Stimulated activated CD4-positive, alpha-beta T cell treated with anti-CD3 and anti-CD28 coated beads, Interleukin-1b, Interleukin-23, amount 100 ng/mL, for 4 hours (primary cell): Measurements from ENCODE around the gene CCDC88B.

Experiments
- DNase-seq, 2 donors: peaks; one replicate each; pipeline ENCODE4 v3.0.0-alpha.2; 2020; ENCODE audit warnings: low read depth in 2 of 2

CCDC88B gene

DNA sequence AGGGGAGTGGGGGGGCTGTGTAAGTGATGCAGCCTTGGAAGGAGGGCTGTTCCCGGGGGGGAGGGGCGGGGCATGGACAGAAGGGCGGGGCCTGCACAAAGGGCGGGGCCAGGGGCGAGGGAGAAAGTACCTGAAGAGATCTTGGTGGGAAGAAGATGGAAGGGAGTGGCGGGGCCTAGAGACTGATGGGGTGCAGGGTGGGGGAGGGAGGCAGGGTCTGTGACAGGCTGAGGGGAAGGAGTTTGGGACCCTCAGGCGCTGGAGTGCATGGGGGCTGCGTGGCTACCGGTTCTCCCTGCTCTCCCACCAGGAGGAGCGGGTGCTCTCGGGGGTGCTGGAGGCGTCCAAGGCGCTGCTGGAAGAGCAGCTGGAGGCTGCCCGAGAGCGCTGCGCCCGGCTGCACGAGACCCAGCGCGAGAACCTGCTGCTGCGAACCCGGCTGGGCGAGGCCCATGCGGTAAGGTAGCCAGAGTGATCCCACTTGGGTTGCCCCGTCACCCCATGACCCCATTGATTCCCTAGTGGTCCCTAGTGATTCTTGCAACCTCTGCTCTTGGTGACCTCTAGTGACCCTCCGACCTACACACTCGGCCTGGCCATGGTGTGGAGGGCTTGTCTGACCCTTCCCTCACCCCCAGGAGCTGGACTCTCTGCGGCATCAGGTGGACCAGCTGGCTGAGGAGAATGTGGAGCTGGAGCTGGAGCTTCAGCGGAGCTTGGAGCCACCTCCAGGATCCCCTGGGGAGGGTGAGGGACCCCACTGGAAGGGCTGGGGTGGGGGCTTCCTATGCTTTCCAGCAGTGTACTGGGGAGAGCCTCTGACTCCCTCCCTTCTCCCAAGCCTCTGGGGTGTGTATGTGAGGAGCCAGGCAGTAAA, 3.1 kb downstream of the CCDC88B start:
- DNase-seq, result no peak

DNA sequence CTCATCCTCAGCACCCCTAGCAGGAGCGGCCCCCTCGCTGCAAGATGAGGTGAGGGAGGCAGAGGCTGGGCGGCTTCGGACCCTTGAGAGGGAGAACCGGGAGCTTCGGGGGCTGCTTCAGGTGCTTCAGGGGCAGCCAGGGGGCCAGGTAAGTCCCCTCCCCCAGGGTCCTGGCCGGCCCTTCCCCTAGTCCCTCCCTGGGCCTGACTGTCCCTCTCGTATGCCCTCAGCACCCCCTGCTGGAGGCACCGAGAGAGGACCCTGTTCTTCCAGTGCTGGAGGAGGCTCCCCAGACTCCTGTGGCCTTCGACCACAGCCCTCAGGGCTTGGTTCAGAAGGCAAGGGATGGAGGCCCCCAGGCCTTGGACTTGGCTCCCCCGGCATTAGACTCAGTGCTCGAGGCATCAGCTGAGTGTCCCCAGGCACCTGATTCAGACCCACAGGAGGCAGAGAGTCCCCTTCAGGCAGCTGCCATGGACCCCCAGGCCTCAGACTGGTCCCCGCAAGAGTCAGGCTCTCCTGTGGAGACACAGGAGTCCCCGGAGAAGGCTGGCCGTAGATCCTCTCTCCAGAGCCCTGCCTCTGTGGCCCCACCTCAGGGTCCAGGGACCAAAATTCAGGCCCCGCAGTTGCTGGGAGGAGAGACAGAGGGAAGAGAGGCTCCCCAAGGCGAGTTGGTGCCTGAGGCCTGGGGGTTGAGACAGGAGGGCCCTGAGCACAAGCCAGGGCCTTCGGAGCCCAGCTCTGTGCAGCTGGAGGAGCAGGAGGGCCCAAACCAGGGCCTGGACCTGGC, 4.0 kb downstream of the CCDC88B start:
- no peak for DNase-seq

DNA sequence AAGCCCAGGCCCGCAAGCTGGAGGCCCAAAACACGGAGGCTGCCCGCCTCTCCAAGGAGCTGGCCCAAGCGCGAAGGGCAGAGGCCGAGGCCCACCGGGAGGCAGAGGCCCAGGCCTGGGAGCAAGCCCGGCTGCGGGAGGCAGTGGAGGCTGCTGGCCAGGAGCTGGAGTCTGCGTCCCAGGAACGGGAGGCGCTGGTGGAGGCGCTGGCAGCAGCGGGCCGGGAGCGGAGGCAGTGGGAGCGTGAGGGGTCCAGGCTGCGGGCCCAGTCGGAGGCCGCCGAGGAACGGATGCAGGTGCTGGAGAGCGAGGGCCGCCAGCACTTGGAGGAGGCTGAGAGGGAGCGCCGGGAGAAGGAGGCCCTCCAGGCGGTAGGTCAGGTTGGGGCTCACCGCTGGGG, 4.8 kb downstream of the CCDC88B start:
- DNase-seq, result no peak

DNA sequence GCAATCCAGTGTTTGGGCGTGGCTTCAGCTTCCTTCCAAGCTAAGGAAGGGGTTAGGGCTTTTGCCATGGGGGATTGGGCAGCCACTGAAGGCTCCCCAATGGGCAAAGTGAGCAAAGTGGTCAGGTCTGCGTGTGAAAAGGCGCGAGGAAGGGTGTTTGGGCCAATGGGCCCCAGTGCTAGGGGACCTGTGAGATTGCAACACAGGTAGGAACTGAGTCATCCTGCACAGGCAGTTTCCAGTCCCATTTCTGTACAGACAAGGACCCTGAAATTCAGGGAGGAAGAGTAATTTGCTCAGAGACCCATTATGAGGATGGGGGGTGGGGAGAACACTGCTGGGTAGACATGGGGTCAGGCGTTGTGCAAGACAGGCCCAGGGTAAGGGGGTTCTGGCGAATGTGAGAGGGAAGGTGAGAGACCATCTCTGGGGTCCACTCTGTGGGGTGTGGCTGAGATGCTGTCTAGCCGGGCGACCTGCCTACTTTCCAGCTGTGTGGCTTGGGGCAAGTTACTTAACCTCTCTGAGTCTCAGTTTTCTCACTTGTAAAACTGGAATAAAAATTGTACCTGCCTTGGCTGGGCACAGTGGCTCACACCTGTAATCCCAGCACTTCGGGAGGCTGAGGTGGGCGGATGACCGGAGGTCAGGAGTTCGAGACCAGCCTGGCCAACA, 7.3 kb downstream of the CCDC88B start:
- DNase-seq, result no peak

DNA sequence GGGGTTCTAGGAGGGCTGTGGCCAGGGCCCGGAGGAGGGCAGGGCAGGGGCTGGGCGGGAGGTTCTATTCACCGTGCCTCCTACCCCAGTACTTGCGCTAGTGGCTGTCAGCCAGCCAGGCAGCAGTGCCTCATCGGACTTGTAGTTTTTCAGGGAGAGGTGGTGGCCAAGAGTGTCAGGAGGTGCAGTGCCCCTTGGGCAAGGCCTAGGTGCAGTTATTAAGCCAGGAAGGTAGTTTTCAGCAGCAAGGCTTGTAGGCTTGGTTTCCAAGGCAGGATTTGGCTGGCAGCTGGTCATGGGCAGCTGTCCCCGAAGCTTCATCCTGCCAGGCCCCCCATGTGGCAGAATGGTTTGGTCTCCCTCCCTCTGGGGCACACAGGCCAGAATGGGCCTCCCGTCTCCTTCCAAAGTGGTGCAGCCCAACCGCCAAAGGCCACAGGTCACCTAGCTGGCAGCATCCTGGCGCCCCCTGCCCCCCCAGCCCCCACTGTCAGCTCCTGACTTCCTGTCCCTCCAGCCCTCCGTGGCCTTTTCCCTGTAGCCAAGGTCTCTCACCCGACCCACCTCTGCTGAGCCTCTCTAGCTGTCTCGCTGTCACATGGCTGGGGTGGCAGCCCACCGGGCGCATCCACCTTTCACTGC, 8.5 kb downstream of the CCDC88B start:
- no peak for DNase-seq

DNA sequence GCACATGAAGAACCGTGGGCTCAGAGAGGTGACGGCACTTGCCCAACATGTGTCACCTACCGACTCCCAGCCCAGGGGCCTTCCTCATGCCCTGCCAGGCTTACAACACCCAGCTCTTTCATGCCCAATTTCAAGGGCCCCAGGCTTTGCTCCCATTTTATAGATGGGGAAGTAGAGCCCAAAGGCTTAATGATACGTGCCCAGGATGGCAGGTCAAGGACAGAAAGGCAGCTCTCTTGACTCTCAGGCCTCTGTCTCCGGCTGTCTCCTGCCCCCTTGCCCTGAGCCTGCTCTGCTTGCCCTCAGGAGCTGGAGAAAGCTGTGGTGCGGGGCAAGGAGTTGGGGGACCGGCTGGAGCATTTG, 9.0 kb downstream of the CCDC88B start:
- no peak for DNase-seq

DNA sequence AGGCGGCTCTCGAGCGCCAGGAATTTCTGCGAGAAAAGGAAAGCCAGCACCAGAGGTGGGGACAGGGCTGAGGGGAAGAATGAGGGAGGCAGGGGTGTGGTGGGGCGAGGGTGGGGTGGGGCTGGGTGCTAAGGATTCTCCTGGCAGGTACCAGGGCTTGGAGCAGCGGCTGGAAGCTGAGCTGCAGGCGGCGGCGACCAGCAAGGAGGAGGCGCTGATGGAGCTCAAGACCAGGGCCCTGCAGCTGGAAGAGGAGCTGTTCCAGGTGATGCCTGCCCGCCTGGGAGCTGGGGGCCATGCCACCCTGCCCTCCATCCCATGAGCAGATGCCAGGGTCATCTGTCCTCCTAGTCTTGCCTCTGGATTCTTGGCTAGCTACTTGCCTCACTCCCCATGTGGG, 9.4 kb downstream of the CCDC88B start:
- no peak for DNase-seq

DNA sequence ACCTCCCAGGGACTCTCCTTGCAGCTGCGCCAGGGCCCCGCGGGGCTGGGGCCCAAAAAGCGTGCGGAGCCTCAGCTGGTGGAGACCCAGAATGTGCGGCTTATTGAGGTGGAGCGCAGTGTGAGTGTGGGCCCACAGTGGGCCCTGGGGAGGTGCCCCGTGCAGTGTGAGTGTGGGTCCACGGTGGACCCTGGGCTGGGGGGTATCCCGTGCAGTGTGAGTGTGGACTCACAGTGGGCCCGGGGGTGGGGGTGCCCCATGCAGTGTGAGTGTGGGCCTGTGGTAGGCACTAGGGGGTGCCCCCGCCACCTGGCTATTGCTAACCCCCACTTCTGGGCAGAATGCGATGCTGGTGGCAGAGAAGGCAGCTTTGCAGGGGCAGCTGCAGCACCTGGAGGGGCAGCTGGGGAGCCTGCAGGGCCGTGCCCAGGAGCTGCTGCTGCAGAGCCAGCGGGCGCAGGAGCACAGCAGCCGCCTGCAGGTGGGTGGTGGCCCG, 11.2 kb downstream of the CCDC88B start:
- no peak for DNase-seq

- no peak for DNase-seq
Measured at GRCh38 chr11:64352099-64352994, 12.3 kb downstream of the CCDC88B start.

DNA sequence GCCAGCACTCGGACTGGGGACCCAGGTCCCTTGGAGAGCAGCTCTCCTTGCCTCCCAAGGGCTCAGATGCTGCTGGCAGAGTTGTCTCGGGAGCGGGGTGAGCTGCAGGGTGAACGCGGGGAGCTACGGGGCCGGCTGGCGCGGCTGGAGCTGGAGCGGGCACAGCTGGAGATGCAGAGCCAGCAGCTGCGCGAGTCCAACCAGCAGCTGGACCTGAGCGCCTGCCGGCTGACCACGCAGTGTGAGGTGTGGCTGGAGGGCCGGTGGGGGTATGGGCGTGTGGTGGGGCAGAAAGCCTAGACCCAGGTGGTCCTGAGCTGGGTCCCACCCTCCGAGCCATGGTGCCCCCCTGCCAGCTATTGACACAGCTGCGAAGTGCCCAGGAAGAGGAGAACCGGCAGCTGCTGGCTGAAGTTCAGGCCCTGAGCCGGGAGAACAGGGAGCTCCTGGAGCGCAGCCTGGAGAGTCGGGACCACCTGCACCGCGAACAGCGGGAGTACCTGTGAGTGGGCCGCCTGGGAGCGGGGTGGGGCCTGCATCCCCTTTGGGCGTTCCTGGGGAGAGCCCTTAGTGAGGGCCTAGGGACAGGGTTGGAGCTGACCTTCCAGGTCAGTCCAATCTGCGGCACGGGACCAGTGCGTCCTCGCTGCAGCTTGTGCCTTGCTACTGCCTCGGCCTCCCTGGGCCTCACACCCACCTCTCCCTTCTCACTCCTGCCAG, 13.2 kb downstream of the CCDC88B start:
- DNase-seq, result no peak

GRCh38 chr11:64353715-64354506, 13.9 kb downstream of the CCDC88B start:
- DNase-seq, result no peak

DNA sequence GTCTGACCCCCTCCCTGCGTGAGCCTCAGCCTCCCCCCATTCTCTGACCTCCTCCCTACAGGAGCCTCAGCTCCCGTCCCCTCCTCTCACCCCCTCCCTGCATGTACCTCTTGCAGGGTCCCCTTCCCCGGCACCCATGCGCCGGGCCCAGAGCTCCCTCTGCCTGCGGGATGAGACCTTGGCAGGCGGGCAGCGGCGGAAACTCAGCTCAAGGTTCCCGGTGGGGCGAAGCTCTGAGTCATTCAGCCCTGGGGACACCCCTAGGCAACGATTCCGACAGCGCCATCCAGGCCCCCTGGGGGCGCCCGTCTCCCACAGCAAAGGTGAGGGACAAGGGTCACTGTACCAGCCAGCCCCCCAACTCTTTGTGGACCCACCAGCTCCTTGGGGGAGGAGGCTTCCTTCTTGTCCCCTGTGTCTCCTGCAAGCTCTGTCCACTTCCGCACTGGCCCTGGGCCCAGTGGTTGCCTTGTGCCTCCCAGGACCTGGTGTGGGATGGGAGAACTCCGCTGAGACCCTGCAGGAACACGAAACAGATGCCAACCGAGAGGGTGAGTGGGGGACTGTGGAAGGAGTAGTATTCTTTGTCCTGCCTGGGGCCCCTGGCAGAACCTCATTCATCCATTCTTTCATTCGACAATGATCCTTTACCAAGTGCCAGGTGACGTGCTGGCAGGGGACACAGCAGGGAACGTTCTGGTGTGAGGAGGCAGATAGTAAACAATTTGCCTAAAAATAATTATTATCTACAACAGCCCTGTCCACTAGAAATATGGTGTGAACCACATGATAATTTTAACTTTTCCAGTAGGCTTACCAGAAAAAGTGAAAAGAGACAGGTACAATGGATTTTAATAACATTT, 15.3 kb downstream of the CCDC88B start:
- no peak for DNase-seq

DNA sequence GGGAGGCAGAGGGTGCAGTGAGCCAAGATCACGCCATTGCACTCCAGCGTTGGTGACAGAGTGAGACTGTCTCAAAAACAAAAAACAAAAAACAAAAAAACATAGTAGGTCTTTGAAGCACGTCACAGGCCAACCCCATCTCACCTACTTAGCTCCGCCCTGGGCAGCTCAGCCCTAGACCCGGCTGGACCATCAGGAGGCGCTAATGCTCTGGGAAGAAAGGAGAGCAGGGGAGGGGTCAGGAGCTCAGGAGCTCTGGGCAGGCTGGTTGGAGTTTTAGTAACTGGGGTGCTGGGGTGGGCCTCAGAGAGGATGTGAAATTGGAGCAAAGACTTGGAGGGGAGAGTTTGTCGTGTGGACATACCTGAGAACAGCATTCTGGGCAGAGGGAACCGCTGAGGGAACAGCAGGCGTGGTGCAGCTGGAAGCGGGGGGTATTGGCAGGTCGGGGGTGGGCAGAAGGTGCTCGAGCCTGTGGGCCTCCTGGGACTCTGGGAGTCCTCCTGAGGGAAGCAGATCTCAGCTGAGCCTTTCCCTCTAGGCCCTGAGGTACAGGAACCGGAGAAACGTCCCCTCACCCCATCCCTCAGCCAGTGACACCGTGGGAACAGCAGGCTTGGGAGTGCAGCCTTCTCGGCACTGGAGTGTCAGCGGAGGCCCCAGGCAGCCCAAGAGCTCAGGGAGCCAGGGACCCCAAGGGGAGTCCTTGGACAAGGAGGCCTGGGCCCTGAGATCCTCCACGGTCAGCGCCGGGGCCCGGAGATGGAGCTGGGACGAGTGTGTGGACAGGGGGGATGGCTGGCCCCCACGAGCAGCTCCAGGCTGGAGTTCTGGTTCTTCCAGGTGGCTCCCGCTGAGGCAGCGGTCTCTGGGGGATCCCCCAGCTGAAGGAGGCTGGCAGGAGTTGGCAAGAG, 16.8 kb downstream of the CCDC88B start:
- DNase-seq, result no peak

DNA sequence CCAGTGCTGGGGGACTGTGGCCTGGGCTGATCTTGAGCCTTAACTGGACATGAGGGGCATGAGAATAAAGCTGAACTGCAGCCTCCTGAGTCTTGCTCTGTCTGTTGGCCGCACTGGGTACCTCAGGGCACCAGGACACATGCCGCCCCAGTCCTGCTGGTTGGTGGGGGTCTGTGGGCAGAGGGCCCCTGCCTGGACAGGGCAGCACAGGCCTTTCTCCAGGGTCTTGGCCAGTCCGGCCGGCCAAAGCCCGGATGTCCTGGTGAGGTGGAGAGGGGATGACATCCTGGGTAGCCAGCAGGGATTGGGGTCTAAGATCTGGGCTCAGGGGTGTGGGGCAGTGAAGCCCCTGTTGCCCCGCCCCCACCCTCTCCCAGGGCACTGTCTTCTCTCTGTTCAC, 17.4 kb downstream of the CCDC88B start:
- DNase-seq, result no peak

DNA sequence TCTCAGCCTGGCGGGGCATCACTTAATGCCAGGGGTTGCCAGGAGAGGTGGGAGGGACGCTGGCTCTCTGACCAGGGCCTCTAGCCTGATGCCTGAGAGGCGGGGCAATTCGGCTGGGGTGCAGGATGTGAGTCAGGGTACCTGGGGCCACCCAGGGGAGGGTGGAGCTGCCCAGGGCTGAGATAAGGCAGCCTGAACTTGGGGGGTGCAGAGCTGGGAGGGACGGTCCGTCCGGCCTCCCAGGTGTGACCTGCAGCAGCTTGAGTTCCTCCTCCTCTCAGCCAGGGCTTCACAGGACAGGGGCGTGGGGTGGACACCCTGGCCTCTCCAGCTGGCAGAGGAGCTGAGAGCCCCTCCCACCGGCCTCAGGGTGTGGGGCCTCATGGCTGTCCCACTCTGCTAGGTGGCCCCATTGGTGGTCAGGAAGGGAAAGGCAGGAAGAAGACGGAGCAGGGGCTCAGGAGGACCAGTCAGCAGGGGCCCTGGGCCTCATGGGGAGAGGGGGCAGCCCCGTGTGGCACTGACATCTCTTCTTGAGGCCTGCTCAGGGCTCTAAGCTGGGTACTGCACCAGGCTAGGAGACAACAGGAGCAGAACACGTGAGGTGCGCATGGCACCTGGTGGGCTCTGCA, 18.0 kb downstream of the CCDC88B start:
- peak in 1 of 2 donors; percentile 32 for DNase-seq

- no peak for DNase-seq
Measured at GRCh38 chr11:64358536-64358906, 18.5 kb downstream of the CCDC88B start.
